Subcutaneous abdominal adipose tissue (tissue), 5 donors: ENCODE measurements around the gene TMEM62.

Source experiments
- H3K27ac ChIP-seq: one replicate; pipeline ENCODE4 v1.7.0; 2013; ENCODE audit warnings: low read depth, mild to moderate bottlenecking, inconsistent platforms, low read length, moderate library complexity
- H3K27me3 ChIP-seq, 5 donors: one replicate each; pipeline ENCODE4 v1.7.0; 2013; ENCODE audit warnings: low read length in 5 of 5, inconsistent platforms in 1 of 5; ENCODE audit not compliant: control insufficient read depth in 5 of 5, insufficient read depth in 4 of 5
- H3K36me3 ChIP-seq, 5 donors: one replicate each; pipeline ENCODE4 v1.7.0; 2013; ENCODE audit warnings: low read length in 5 of 5; ENCODE audit not compliant: control insufficient read depth in 5 of 5, insufficient read depth in 5 of 5
- H3K4me1 ChIP-seq, 5 donors: one replicate each; pipeline ENCODE4 v1.7.0; 2013; ENCODE audit warnings: low read length in 5 of 5, mild to moderate bottlenecking in 3 of 5, moderate library complexity in 1 of 5; ENCODE audit not compliant: control insufficient read depth in 5 of 5, insufficient read depth in 5 of 5
- H3K4me3 ChIP-seq, 5 donors: one replicate each; pipeline ENCODE4 v1.7.0; 2013; ENCODE audit warnings: low read length in 5 of 5, low read depth in 1 of 5
- H3K9ac ChIP-seq, 5 donors: one replicate each; pipeline ENCODE4 v1.7.0; 2013; ENCODE audit warnings: low read length in 5 of 5, mild to moderate bottlenecking in 4 of 5, moderate library complexity in 3 of 5
- H3K9me3 ChIP-seq, 5 donors: one replicate each; pipeline ENCODE4 v1.7.0; 2013; ENCODE audit warnings: low read length in 5 of 5; ENCODE audit not compliant: control insufficient read depth in 5 of 5
- donor health status: healthy.
- donor health status: healthy.
- donor health status: healthy.
- donor health status: healthy.
- donor health status: healthy.

TMEM62 gene

DNA sequence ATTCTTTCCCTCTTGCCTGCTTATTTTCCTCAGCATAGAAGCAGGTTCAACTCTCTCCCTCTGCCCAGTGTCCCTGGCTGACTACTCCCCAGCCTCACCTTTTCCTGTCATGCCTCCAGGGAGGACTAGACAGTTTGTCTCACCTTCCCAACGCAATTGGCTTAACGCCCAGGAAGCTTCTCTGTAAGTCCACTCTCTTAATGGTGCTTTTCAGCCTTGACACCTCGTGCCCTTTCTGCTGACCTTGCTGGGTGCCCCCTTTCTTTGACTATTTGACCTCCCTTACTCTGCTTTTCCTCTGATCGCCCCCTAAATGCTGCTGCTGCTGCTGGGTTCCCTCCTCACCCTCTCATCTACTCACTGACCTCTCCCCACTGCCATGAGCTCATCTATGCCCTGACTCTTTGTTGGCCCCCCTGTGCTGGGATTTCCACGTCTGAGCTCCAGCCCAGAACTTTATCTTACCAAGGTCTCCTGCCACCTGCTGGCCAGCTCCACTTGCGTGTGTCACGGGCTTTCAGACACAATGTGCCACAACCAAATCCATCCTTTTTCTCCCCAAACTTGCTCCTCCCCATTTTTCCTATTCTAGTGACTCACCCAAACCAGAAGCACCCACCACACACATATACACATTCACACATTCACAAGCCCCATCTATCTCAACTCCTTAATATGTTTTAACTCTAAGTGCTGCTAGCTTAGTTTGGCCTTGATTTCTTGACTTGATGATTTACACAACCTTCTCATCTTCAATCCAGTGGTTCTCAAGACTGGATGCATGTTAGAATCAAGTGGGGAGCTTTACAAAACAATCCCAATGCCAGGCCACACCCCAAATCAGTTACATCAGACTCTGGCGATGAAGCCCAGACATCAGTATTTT, 70.9 kb downstream of the TMEM62 start:
- H3K9ac ChIP-seq, result no peak overlapping the region
- H3K4me3 ChIP-seq, result no peak overlapping the region
- no peaks in the 10 kb centered on the region for H3K27me3 ChIP-seq
- no peaks in the 10 kb centered on the region for H3K9me3 ChIP-seq
- no peak overlapping the region for H3K27ac ChIP-seq
- H3K4me1 ChIP-seq, result peaks cover 5 to 31% (median 21%) of the 10 kb centered on the region in 5 donors
- H3K36me3 ChIP-seq, result no peaks in the 10 kb centered on the region

DNA sequence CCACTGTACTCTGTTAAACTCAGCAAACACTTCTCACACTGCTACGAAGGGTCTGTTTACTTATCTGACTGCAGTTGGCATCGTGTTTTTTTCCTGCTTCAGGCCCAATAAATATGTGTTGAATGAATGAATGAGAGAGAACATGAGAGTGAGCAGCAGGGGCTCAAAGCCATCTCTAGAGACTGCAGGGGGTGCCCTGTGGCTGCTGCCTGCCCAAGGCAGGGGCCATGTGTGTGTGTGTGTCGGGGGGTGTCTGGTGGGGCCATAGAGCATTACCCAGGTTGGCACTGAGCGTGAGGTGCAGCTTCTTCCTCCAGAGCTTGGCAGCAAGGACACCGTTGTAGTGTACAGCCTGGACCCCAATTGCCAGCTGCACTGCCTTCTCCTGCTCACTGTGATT, 72.7 kb downstream of the TMEM62 start:
- H3K27ac ChIP-seq, result no peak overlapping the region
- no peak overlapping the region for H3K9ac ChIP-seq
- H3K4me3 ChIP-seq, result no peak overlapping the region
- H3K4me1 ChIP-seq, result peaks cover 5 to 31% (median 21%) of the 10 kb centered on the region in 5 donors
- H3K36me3 ChIP-seq, result no peaks in the 10 kb centered on the region
- no peaks in the 10 kb centered on the region for H3K9me3 ChIP-seq
- peaks cover 0 to 4% (median 0%) of the 10 kb centered on the region in 5 donors for H3K27me3 ChIP-seq

DNA sequence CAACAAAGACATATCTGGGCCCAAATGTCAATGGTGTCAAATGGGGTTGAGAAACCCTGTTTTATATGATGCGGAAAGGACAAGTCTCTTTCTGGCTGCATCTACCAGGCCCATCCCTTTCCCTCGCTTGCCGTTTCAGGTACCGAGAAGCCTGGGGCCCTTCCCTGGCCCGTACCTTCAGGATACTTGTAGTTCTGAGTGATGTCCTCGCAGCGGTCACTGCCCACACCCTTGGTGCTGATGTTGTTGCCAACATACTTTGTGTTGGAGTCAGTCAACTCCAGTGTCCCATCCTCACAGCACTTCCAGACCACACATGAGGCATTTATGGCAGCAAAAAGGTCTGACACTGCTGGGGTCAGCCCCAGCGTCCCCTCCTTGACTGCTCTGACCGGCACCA, 73.6 kb downstream of the TMEM62 start:
- no peaks in the 10 kb centered on the region for H3K36me3 ChIP-seq
- H3K9ac ChIP-seq, result no peak overlapping the region
- peaks cover 5 to 31% (median 21%) of the 10 kb centered on the region in 5 donors for H3K4me1 ChIP-seq
- no peak overlapping the region for H3K27ac ChIP-seq
- H3K27me3 ChIP-seq, result peaks cover 0 to 4% (median 0%) of the 10 kb centered on the region in 5 donors
- H3K9me3 ChIP-seq, result no peaks in the 10 kb centered on the region
- H3K4me3 ChIP-seq, result no peak overlapping the region

DNA sequence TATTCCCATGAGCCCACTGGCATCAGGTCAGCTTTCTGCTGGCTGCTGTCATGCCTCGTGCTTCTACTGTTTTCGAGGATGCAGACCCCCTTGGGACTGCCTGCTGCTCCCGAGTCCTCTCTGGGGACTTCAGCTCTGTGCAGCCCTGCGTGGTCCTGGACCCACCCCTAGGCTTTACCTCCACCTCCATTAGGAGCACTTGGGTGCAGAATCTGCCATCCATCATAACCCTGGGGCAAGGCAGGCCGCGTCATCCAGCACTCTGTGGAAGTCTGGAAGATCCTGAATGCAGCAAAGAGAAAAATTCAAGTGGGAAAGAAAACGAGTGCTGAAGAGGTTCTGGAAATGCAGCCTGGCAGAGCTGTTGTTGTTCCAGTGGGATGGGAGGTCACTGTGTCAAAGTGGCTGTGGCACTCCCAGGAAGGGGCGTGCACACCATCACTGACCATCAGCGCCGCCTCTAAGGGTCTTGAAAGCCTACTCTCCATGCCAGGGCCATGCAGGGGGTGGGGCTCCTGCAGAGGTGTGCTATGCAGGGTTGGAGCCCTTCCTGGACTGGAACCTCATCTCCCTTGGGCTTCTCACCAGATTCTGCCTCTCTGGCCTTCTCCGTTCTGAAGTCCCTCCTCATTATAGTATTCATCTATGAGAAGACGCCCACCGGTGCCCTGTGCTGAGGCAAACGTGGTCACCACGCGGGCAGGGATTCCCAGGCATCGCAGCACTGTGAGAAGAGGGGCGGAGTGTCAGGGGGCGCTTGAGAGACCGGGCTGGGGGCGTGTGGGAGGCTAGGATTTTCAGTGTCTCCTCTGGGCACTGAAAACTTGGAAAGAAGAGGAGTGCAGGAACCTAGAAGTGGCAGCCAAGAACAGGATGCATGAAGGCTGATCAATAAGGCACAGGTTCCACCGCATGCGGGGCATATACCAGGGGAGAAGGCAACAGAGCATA, 74.9 kb downstream of the TMEM62 start:
- H3K9me3 ChIP-seq, result no peaks in the 10 kb centered on the region
- peak overlapping the region in 1 of 5 donors; percentile 32 for H3K4me3 ChIP-seq
- H3K36me3 ChIP-seq, result no peaks in the 10 kb centered on the region
- peaks cover 5 to 31% (median 21%) of the 10 kb centered on the region in 5 donors for H3K4me1 ChIP-seq
- no peak overlapping the region for H3K27ac ChIP-seq
- H3K27me3 ChIP-seq, result peaks cover 0 to 4% (median 0%) of the 10 kb centered on the region in 5 donors
- H3K9ac ChIP-seq, result peak overlapping the region in 1 of 5 donors; percentile 44

DNA sequence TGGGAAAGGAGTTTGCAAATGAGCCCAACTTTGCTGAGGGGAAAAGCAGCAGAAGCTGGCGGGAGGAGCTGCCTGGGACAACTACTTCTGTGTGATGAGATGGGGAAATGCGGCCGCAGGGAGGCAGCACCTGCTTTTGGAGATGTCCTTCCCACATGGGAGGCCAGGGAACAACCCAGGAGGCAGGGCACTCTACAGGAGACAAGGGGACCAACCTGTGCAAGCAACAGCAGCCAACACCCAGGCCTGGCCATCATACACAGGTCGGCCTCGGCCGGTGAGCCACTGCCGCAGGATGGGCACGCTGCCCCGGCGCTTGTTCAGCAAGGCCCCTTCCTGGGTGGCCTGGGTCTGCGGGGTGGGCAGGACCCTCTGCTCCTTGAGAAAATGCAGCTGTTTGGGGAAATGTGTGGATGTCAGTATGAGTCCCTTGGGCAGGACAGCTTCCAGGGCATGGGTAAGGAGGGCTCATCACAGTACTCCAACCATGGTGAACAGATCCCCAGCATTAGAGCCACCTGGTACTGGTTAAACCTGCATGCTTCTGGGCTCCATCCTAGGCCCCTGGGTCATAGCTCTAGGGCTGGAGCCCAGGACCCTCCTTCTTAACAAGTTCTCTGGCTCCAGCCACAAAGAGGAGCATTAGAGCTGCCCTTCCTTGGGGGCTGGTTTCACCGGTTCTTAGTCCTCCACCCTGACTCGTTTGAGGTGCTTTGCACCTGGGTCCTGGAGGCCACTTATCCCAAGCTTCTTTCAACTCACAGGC, 75.9 kb downstream of the TMEM62 start:
- peaks cover 5 to 30% (median 16%) of the 10 kb centered on the region in 5 donors for H3K4me1 ChIP-seq
- H3K9me3 ChIP-seq, result no peaks in the 10 kb centered on the region
- no peaks in the 10 kb centered on the region for H3K36me3 ChIP-seq
- no peak overlapping the region for H3K27ac ChIP-seq
- no peak overlapping the region for H3K4me3 ChIP-seq
- H3K27me3 ChIP-seq, result peaks cover 0 to 4% (median 0%) of the 10 kb centered on the region in 5 donors
- no peak overlapping the region for H3K9ac ChIP-seq

DNA sequence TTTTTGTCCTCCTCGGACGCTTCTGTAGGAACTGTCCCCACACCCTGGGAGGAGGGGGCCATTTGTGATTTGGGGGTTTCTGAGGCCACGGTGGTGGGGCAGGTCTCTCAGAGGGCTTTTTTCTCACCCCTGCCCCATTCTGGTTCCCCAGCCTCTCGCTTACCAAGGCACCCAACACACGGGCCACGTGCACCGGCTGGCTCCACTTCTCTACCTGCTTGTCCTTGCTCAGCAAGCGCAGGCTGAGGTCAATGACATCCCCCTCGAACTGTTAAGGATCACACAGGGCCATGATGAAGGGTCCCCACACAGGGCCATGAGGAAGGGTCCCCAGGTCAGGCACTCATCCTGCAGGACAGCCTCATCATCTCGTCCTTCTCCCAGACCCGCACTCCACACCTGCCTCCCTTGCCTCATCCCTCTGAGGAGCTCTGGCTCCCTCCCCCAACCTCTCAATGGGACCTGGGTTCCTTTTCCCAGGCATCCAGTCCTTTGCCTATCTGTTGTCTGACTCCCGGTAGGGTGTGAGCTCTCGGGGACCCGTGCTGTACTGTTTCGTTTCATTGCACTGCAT, 76.9 kb downstream of the TMEM62 start:
- no peak overlapping the region for H3K9ac ChIP-seq
- no peaks in the 10 kb centered on the region for H3K36me3 ChIP-seq
- peaks cover 0 to 4% (median 0%) of the 10 kb centered on the region in 5 donors for H3K27me3 ChIP-seq
- no peak overlapping the region for H3K4me3 ChIP-seq
- H3K27ac ChIP-seq, result no peak overlapping the region
- peaks cover 5 to 20% (median 15%) of the 10 kb centered on the region in 5 donors for H3K4me1 ChIP-seq
- no peaks in the 10 kb centered on the region for H3K9me3 ChIP-seq

DNA sequence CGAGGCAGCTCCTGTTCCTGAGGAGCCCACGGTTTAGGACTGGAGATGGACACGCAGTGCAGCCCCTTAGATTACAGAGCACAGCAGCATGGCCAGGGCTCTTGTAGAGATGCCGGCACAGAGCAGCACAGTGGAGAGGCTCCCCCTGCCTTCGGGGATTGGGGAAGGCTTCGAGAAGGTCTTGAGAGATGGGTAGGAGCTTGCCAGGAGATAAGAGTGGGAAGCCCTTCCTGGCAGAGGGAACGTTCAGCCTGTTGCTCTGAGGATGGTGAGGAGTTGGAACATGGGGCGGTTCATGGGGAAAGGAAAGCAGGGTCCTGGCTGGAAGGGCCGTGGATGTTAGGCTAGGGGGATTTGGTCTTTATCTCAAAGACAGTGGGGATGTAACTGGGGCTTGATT, 77.4 kb downstream of the TMEM62 start:
- Histone ChIP-seq H3K4me3 (no peak overlapping the region), H3K27me3 (peaks cover 0 to 4% (median 0%) of the 10 kb centered on the region in 5 donors), H3K36me3 (no peaks in the 10 kb centered on the region), H3K27ac (no peak overlapping the region), H3K9ac (no peak overlapping the region), H3K4me1 (peaks cover 5 to 20% (median 15%) of the 10 kb centered on the region in 5 donors), H3K9me3 (no peaks in the 10 kb centered on the region)

DNA sequence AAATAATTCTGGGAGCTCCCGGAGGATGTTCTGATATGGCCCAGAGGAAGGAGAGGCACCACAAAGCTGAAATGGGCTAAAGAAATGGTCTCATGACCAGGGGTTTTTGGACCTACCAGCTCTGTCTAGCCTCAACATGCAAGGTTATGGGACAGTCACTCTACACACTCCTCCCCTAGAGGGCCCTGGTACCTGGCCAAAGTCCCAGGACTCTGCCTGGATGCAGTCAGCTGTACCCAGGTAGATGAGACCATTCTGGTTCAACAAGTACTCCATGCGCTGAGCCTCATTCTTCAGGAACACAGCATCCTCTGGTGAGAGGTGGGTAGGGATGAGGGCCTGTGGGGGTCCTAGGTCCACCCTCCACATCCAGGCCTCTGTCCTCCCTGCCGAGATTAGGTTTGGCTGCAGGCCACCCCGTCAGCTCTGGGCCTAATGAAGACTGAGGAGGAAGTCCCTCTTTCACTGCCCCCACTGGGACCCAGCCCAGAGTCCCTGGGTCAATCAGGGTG, 77.9 kb downstream of the TMEM62 start:
- Histone ChIP-seq H3K4me1 (peaks cover 5 to 20% (median 15%) of the 10 kb centered on the region in 5 donors), H3K4me3 (no peak overlapping the region), H3K27ac (no peak overlapping the region), H3K9ac (no peak overlapping the region), H3K9me3 (no peaks in the 10 kb centered on the region), H3K36me3 (no peaks in the 10 kb centered on the region), H3K27me3 (peaks cover 0 to 4% (median 0%) of the 10 kb centered on the region in 5 donors)

DNA sequence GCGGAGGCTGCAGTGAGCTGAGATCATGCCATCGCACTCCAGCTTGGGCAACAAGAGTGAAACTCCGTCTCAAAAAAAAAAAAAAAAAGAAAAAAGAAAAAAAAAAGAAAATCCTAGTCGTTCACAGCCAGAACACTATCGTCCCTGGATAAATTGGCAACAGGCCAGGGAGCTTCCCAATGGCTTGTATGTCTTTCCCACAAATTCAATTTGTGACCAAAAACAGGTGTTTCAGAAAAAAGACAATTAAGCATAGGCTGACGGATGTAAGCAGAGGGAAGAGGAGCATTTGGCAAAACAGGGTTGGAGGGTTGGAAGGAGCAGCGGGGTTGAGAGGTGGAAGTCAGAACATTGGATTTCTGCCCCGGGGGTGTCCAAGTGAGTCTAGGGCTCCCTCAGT, 78.9 kb downstream of the TMEM62 start:
- H3K36me3 ChIP-seq, result no peaks in the 10 kb centered on the region
- no peak overlapping the region for H3K27ac ChIP-seq
- H3K27me3 ChIP-seq, result peaks cover 0 to 4% (median 0%) of the 10 kb centered on the region in 5 donors
- no peaks in the 10 kb centered on the region for H3K9me3 ChIP-seq
- H3K4me1 ChIP-seq, result peaks cover 5 to 20% (median 15%) of the 10 kb centered on the region in 5 donors
- no peak overlapping the region for H3K9ac ChIP-seq
- H3K4me3 ChIP-seq, result no peak overlapping the region
